GM21825 (cell line): ENCODE data around the gene KCNJ4.

ENCODE experiments used
- ATAC-seq: cut with Tn5 transposase; IDR thresholded peaks from one replicate; pipeline ENCODE4 v1.9.1; 2021; ENCODE audit warnings: mild to moderate bottlenecking, moderate library complexity; ENCODE audit not compliant: unreplicated experiment

Gene KCNJ4

GRCh38 chr22:38455076-38455529 is at the start of gene KCNJ4:
Gene KCNJ4 (minus strand): TSS chr22:38455199. CDS start chr22:38428132, 27,067 bp downstream.
- no peak for ATAC-seq

DNA sequence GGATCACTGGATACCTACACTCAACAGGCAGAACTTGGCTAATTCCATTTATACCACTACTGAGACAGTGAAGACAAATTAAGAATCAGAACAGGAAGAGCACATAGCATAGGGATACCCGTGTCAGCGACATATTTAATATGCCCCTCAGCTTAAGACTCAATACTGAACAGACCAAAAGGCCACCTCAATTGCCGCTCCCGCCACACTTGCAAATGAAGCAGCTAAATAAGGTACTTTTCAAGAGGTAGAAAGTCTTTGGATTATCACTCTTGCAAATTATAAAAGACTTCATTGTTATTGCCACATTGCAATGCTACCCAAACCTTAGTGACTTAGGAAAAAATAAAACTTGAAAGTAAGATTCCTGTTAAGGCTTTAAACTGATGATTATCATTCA is 48.0 kb upstream of the KCNJ4 start:
- no peak for ATAC-seq

DNA sequence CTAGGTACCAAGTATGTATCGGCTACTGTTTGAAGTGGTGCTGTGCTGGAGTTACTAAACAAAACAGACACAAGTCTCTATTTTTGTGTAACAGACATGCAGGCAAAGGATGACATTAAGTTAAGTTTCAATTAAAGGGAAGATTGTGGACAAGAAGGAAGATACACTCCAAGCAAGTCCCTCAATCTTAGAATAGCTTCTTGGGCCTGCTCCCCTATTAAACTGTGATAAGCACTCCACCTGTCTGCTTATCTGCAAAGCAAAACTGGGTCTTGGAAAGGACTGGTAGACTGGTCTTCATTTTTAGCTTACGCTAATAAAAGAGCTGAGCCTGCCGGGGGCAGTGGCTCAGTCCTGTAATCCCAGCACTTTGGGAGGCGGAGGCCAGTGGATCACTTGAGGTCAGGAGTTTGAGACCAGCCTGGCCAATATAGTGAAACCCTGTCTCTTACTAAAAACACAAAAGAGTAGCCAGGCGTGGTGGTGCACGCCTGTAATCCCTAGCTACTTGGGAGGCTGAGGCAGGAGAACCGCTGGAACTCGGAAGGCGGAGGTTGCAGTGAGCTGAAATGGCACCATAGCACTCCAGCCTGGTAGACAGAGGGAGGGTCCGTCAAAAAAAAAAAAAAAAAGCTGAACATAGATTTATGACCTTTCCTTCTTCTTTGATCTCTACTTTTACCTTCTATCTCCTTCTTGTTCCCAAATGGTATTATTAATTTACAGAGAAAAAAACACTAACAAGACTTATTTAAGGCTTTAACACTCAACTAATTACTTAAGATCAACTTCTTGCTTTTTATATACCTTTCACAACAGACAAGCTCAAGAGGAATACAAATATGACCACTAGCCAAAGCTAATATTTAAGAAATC is 47.0 kb upstream of the KCNJ4 start:
- no peak for ATAC-seq

DNA sequence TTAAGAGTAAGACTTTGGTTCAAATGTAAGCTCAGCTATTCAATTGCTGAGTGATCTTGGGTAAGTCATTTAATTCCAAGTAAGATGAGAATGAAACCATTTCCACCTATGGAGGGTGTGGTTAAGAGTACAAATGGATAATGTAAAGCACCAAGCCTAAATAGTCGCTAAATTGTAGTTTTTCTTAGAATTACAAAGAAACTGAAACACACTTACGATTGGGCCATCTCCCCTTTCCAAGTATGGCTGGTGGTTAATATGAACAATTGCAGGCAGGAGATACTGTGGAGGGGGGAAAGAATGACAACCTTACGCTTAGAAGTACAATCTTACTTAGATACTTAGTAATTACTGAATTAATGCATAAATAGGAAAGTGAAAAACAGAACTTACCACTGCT is 42.9 kb upstream of the KCNJ4 start:
- ATAC-seq = no peak

- ATAC-seq = no peak
These were observed 39.9 kb upstream of the KCNJ4 start for GRCh38 chr22:38494939-38495338.

- no peak for ATAC-seq
These were observed 39.5 kb upstream of the KCNJ4 start for GRCh38 chr22:38494498-38494897.

GRCh38 chr22:38491707-38492348 is 36.8 kb upstream of the KCNJ4 start:
- no peak for ATAC-seq

DNA sequence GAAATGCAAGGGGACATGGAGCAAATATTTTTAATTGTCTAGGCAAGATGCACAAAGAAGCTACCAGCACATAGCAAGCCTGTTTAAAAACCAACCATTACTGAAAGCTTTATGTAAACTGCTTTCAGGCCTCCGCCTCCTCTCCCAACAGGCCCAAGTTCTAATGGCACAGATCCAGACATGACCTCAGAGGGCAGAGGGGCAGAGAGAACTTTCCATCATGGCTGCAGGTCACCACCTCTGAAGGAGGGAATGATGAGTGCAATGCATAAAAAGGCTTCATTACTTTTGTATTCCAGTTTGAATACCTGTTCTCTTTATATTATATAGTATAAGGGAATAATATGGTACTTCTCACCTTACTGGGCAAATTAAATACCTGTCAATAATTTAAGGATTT is 35.9 kb upstream of the KCNJ4 start:
- ATAC-seq = no peak

- no peak for ATAC-seq
These were observed 35.5 kb upstream of the KCNJ4 start for GRCh38 chr22:38490475-38490874.

- no peak for ATAC-seq
These were observed 34.7 kb upstream of the KCNJ4 start for GRCh38 chr22:38489561-38490145.

- no peak for ATAC-seq
These were observed 34.1 kb upstream of the KCNJ4 start for GRCh38 chr22:38489142-38489541.

GRCh38 chr22:38487946-38488345 is 32.9 kb upstream of the KCNJ4 start:
- ATAC-seq = no peak

GRCh38 chr22:38485783-38486182 is 30.8 kb upstream of the KCNJ4 start:
- ATAC-seq = no peak

DNA sequence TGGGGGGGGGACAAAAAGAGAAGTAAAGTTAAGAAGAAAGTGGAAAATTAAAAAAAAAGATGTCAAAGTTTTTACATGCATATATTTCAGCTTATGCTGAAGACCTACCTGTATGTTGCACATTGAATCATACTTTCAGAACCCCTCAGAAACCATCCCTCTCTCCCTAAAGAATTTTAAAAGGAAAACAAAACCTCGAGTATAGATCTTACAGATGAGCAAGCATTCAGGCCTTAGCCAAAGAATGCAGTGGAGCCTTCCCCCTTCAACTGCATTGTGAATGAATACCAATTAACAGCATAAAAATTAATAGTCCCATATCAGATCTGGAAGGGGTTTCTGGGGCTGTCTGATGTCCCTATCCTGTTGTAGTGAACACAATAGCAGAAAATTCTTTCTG is 29.2 kb upstream of the KCNJ4 start:
- ATAC-seq = no peak

DNA sequence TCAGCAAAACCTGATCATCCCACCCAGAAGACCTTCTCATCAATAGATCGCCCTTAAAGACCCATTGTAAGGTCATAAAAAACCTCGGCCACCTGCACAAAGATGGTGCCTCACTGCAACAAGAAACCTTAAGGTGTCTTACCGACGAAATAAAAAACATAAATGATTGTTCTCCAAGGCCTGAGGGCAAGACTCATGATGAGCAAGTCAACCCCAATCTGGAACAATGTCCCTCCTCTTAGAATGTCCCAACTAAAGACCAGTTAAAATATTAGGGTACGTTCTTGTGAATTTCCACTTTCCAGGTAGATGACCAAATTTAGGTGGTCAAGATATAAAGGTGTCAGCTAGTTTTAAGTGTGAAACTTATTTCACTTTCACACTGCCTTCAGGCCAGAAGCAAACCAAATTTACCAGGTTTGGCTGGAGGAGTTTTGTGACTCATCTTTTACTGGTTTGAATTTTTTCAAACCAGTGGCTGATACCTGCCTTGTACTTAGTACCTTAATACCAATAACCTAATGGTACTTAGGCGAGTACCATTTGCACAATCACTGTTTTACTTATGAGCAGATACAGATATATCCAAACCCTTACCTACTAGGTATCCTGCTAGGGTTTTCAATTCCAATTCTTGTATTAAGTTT is 27.8 kb upstream of the KCNJ4 start:
- no peak for ATAC-seq

GRCh38 chr22:38481871-38482332 is 26.9 kb upstream of the KCNJ4 start:
- no peak for ATAC-seq

GRCh38 chr22:38481162-38481870 is 26.3 kb upstream of the KCNJ4 start:
- ATAC-seq = no peak

GRCh38 chr22:38479096-38479837 is 24.3 kb upstream of the KCNJ4 start:
- no peak for ATAC-seq

DNA sequence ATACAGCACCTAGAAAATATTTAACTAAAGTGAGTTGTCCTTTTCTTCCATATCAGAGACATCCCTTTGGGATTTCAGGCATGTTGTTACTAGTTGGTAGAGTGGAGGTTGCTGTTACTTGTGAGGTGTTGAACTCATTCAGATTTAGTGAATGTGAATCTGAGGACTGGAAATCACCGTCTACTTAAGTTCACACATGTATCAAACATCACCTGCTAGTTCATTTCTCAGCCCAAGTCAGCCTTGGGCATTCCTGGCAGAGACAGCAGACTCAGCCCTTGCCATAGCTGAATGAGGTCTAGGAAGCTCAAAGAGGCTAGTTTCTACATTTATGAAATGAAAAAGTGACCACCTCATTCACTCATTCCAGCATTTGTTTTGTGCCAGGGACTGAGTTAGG is 22.6 kb upstream of the KCNJ4 start:
- ATAC-seq = no peak

DNA sequence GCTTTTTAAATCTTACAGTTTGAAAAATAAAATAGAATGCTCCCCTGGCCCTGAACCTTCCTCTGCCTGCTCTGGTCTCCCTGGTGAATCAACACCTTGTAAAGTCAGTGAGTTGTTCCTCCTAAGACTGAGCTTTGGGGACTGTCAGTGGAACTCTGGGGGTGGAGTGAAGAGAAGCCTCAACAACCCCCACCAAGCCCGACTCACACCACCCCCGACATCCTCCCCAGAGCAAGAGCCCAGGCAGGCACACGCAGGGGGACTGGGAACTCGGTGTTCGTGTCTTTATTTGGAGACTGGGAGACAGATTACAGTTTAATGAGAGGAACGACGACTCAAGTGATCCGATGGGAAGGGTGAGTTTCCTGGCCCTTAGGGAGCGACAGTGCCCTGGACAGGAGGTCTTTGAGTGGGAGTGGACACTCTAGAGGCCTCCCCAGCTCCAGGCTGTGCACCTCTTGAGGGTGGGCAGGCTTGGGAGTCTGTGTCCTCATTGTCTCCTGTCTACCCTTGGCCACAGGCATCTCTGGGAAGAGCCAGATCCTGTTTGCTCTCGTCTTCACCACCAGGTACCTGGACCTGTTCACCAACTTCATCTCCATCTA is 19.1 kb upstream of the KCNJ4 start:
- no peak for ATAC-seq
